ENCODE results near the gene CLTA. TPM values are rescaled to one million over a fixed set of nuclear protein-coding genes. Genes with fewer than 3 reads are reported as not detected.

The CLTA gene
- total RNA-seq, 4 donors from 2014 or later: 155 to 207 (median 175) TPM

DNA sequence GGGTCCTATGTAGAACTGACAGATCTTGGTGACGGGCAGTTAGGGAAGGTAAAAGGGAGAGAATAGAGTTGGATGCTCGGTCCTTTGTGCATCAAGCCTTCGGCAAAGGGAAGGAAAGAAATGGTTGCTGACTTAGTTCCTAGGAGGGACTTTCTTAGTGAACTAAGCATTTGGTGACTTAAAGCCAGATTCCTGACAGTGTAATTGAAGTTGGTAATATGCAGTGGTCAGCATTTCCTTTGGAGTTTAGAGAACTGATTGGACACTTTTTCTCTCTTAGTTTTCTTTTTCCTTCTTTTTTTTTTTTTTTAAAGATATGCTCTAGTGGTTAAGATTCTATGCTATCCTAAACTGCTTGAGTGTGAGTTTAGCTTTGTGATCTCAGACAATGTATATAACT lies 2.3 kb downstream of the CLTA start:
- no peak for TF ChIP-seq CTCF (IDR thresholded peaks at IDR 0.05; ENCODE audit: low read depth)

- TF ChIP-seq CTCF (IDR thresholded peaks at IDR 0.05; ENCODE audit: low read depth): no peak
Observed at GRCh38 chr9:36194326-36195000, 3.7 kb downstream of the CLTA start.

DNA sequence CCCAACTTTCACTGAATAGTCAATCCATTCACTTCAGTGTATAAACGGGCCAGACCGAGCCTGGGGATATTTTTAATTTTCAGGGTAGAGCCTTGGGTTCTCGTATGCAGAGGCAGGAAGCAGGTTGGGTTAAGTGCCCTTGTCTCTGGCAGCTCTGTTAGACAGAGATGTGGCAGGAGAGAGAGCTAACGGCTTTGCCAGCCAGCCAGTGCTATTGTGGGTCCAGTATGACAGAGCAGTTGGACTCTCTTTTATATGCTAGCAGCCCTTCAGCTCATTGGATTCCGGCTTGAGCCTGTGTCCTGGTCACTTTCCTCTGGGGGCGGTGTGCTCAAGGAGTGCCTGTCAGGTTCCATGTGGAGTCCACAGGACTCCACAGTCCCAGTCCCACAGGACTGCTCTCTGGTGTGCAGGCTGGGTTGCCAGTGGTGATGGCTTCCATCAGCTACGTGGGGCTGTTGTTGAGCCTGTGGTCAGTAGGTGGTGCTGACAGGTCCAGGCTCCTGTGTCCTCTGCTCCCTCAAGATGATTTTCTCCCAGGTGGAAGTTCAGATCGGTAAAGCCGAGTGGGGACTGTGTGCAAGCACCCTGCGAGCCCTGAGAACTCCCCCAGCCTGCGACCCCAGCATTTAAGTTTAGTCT lies 14.3 kb downstream of the CLTA start:
- no peak for TF ChIP-seq CTCF (IDR thresholded peaks at IDR 0.05; ENCODE audit: low read depth)

GRCh38 chr9:36207016-36207415 lies 16.3 kb downstream of the CLTA start:
- TF ChIP-seq CTCF (IDR thresholded peaks at IDR 0.05; ENCODE audit: low read depth): no peak

DNA sequence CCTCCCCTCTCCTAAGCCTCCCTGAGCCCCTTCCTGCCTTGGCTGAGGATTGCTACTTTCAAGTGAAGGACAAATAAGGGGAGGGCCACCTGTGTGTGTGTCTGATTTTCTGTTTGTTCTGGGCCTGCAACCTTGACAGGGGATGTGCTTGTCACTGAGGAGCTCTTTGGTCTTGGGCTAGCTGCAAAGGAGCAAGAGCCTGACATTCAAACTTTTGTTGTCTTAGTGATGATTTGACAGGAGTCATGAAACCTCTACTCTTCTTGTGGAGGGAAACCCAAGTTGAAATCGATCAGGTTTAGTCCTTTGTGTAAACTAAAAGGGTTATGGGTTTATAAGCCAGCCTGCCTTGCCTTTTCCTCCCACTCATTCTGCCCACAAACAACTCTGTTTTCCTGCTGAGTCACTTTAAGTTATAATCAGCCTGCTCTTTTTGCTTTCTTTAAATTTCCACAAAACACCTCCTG lies 16.9 kb downstream of the CLTA start:
- TF ChIP-seq CTCF (IDR thresholded peaks at IDR 0.05; ENCODE audit: low read depth): no peak

- no peak for TF ChIP-seq CTCF (IDR thresholded peaks at IDR 0.05; ENCODE audit: low read depth)
Observed at GRCh38 chr9:36208521-36209253, 18.0 kb downstream of the CLTA start.

- TF ChIP-seq CTCF (IDR thresholded peaks at IDR 0.05; ENCODE audit: low read depth): no peak
Observed at GRCh38 chr9:36210722-36211121, 20.0 kb downstream of the CLTA start.
